CD4-positive, CD25-positive, alpha-beta regulatory T cell (primary cell): Measurements from ENCODE around the gene SDS. TPM values are rescaled to one million over a fixed set of nuclear protein-coding genes. Genes with fewer than 3 reads are reported as not detected.
A peak's percentile ranks its signal among the peaks of the same experiment; 100 is the strongest.

ENCODE experiments used
- ATAC-seq, 2 donors: fragments of 150-1000 bp; cut with Tn5 transposase; one replicate each; pipeline ENCODE4 v1.10.0; 2021; ENCODE audit warnings: low read depth in 2 of 2, moderate number of reproducible peaks in 2 of 2, moderate library complexity in 1 of 2
- DNase-seq, 3 donors: peaks; one replicate each; pipeline versions ENCODE4 v3.0.0 to v3.0.0-alpha.2; 2012 to 2022; ENCODE audit warnings: mixed read lengths in 1 of 3
- H3K27ac ChIP-seq: one replicate; pipeline ENCODE4 v1.7.0; 2013; ENCODE audit warnings: mild to moderate bottlenecking, low read length; ENCODE audit not compliant: insufficient read depth, poor library complexity, severe bottlenecking
- H3K27me3 ChIP-seq: one replicate; pipeline ENCODE4 v1.7.0; 2013; ENCODE audit warnings: low read length; ENCODE audit not compliant: control insufficient read depth, insufficient read depth
- H3K36me3 ChIP-seq: one replicate; pipeline ENCODE4 v1.7.0; 2013; ENCODE audit warnings: mild to moderate bottlenecking, low read length, moderate library complexity; ENCODE audit not compliant: control insufficient read depth, insufficient read depth
- H3K4me1 ChIP-seq: 2 replicates; pipeline ENCODE4 v1.7.0; 2013; ENCODE audit warnings: mild to moderate bottlenecking, low read length; ENCODE audit not compliant: insufficient read depth, control insufficient read depth, poor library complexity, severe bottlenecking
- H3K4me3 ChIP-seq: one replicate; pipeline ENCODE4 v1.7.0; 2013; ENCODE audit warnings: low read depth, mild to moderate bottlenecking, low read length, moderate library complexity
- H3K9me3 ChIP-seq, 2 experiments: 1 replicate in 1 of 2; 2 replicates in 1 of 2; pipeline ENCODE4 v1.7.0; 2013; ENCODE audit warnings: low read length in 2 of 2, mild to moderate bottlenecking in 1 of 2, moderate library complexity in 1 of 2; ENCODE audit not compliant: control insufficient read depth in 2 of 2
- H3K27ac Mint-ChIP-seq, 3 donors: one replicate each; pipeline ENCODE4 v1.8.0; 2020 to 2022; ENCODE audit warnings: mild to moderate bottlenecking in 3 of 3, mixed read lengths in 3 of 3, moderate library complexity in 2 of 3
- H3K27me3 Mint-ChIP-seq: one replicate; pipeline ENCODE4 v1.8.0; 2022; ENCODE audit warnings: mild to moderate bottlenecking, mixed read lengths
- H3K36me3 Mint-ChIP-seq: one replicate; pipeline ENCODE4 v1.8.0; 2020; ENCODE audit warnings: mixed read lengths
- H3K4me1 Mint-ChIP-seq, 4 donors: one replicate each; pipeline ENCODE4 v1.8.0; 2020 to 2022; ENCODE audit warnings: mixed read lengths in 4 of 4, mild to moderate bottlenecking in 1 of 4
- H3K4me3 Mint-ChIP-seq, 4 donors: one replicate each; pipeline ENCODE4 v1.8.0; 2020 to 2022; ENCODE audit warnings: mild to moderate bottlenecking in 4 of 4, mixed read lengths in 4 of 4, moderate library complexity in 3 of 4
- H3K9me3 Mint-ChIP-seq, 7 donors: one replicate each; pipeline ENCODE4 v1.8.0; 2020 to 2022; ENCODE audit warnings: mixed read lengths in 7 of 7, mild to moderate bottlenecking in 3 of 7, moderate library complexity in 2 of 7
- polyA plus RNA-seq, 4 donors: library from polyadenylated mRNA; unstranded; fragments of 300-500 nt; fragmentation: Illumina TruSeq; gene quantifications; one replicate each; pipeline ENCODE4 v1.2.3, GENCODE V29; 2021
- total RNA-seq: library from RNA; stranded (reverse); gene quantifications from one replicate; pipeline ENCODE4 v1.2.3, GENCODE V29; 2022

The SDS gene
- total and polyA plus RNA-seq, 5 donors from 2014 or later, result not detected

- Mint-ChIP-seq H3K4me3 (no peak overlapping the region), H3K27ac (peak overlapping the region in 1 of 3 donors; percentile 29)
These were observed 34.2 kb downstream of the SDS start for GRCh38 chr12:113369391-113369985.

GRCh38 chr12:113368331-113368730 is 35.4 kb downstream of the SDS start:
- Mint-ChIP-seq H3K36me3 (peaks cover 32% of the 10 kb centered on the region), H3K27me3 (no peaks in the 10 kb centered on the region), H3K9me3 (no peaks in the 10 kb centered on the region), H3K4me1 (peaks cover 5 to 10% (median 8%) of the 10 kb centered on the region in 4 donors), H3K4me3 (peak overlapping the region in 1 of 4 donors; percentile 27), H3K27ac (peak overlapping the region in 1 of 3 donors; percentile 72)
- ATAC-seq, result no peak
- H3K27me3 ChIP-seq, result no peaks in the 10 kb centered on the region
- H3K4me1 ChIP-seq, result no peaks in the 10 kb centered on the region
- DNase-seq, result no peak
- no peaks in the 10 kb centered on the region for H3K9me3 ChIP-seq
- no peak overlapping the region for H3K4me3 ChIP-seq
- no peak overlapping the region for H3K27ac ChIP-seq
- peaks cover 6% of the 10 kb centered on the region for H3K36me3 ChIP-seq

More at GRCh38 chr12:113369391-113369985, 34.2 kb downstream of the SDS start:
- no peaks in the 10 kb centered on the region for H3K9me3 ChIP-seq
- no peak for DNase-seq
- no peaks in the 10 kb centered on the region for H3K27me3 ChIP-seq
- Mint-ChIP-seq H3K4me1 (peaks cover 5 to 10% (median 6%) of the 10 kb centered on the region in 4 donors), H3K9me3 (no peaks in the 10 kb centered on the region), H3K27me3 (no peaks in the 10 kb centered on the region), H3K36me3 (peaks cover 36% of the 10 kb centered on the region)
- H3K36me3 ChIP-seq, result peaks cover 10% of the 10 kb centered on the region
- H3K4me3 ChIP-seq, result no peak overlapping the region
- no peaks in the 10 kb centered on the region for H3K4me1 ChIP-seq
- H3K27ac ChIP-seq, result no peak overlapping the region
- no peak for ATAC-seq

DNA sequence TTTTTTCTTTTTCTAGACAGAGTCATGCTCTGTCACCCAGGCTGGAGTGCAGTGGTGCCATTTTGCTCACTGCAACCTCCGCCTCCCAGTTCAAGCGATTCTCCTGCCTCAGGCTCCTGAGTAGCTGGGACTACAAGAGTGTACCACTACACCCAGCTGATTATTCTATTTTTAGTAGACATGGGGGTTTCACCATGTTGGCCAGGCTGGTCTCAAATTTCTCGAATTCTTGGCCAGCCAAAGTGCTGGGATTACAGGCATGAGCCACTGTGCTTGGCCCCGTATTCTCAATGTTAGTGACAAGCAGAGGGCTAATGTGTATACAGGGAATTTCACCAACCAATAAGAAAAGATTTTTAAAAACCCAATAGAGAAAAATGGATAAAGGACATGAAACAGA is 36.9 kb downstream of the SDS start:
- peak overlapping the region in 2 of 3 donors; percentile 31 to 49 for H3K27ac Mint-ChIP-seq
- no peak for ATAC-seq
- no peaks in the 10 kb centered on the region for H3K27me3 Mint-ChIP-seq

DNA sequence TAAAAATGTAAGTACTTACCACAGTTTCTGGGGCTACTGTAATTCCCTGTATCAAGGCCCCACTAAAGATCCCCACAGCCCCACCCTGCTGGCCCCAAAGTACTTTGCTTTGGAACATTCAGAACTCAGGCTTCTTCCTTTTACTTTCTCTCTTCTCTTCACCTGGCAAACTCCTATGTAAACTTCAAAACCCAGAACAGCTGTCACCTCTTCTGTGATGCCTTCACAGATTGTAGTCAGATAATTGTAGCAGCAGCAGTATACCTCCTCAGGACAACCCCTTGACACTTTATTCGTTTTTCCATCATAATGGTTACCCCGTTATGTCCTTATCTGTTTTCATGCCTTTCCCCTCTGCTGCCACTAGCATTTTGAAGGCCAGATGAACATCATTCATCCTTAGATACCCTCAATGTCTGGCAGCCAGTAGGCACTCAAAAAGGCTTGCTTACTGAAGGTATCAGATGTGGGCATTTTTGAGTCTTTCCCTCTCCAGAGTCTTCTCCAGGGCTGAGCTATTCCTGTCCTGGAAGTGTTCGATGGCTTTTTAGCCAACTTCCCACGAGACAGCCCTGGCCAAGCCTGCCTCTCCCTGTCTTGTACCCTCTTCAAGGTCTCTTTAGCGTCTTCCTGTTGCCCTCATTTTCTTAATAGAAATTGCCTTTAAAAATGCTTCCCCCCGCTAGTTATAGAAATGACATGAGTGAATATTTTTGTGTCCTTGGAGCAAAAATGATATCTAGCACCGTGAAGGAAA is 37.9 kb downstream of the SDS start:
- ATAC-seq (no peak), DNase-seq (no peak)
- Histone ChIP-seq H3K36me3 (peaks cover 3% of the 10 kb centered on the region), H3K27ac (no peak overlapping the region), H3K4me3 (no peak overlapping the region), H3K4me1 (no peaks in the 10 kb centered on the region), H3K9me3 (no peaks in the 10 kb centered on the region), H3K27me3 (no peaks in the 10 kb centered on the region)
- H3K27ac Mint-ChIP-seq, result peak overlapping the region in 1 of 3 donors; percentile 93
- H3K9me3 Mint-ChIP-seq, result no peaks in the 10 kb centered on the region
- no peaks in the 10 kb centered on the region for H3K27me3 Mint-ChIP-seq
- H3K4me1 Mint-ChIP-seq, result peaks cover 7 to 12% (median 10%) of the 10 kb centered on the region in 4 donors
- peak overlapping the region in 1 of 4 donors; percentile 47 for H3K4me3 Mint-ChIP-seq
- H3K36me3 Mint-ChIP-seq, result peaks cover 28% of the 10 kb centered on the region

More for the DNA sequence above, 36.9 kb downstream of the SDS start:
- Mint-ChIP-seq H3K4me3 (no peak overlapping the region), H3K36me3 (peaks cover 30% of the 10 kb centered on the region), H3K4me1 (peaks cover 6 to 10% (median 8%) of the 10 kb centered on the region in 4 donors), H3K9me3 (no peaks in the 10 kb centered on the region)
- no peak for DNase-seq
- H3K27ac ChIP-seq, result no peak overlapping the region
- H3K4me1 ChIP-seq, result no peaks in the 10 kb centered on the region
- H3K9me3 ChIP-seq, result no peaks in the 10 kb centered on the region
- H3K4me3 ChIP-seq, result no peak overlapping the region
- no peaks in the 10 kb centered on the region for H3K27me3 ChIP-seq
- peaks cover 3% of the 10 kb centered on the region for H3K36me3 ChIP-seq

DNA sequence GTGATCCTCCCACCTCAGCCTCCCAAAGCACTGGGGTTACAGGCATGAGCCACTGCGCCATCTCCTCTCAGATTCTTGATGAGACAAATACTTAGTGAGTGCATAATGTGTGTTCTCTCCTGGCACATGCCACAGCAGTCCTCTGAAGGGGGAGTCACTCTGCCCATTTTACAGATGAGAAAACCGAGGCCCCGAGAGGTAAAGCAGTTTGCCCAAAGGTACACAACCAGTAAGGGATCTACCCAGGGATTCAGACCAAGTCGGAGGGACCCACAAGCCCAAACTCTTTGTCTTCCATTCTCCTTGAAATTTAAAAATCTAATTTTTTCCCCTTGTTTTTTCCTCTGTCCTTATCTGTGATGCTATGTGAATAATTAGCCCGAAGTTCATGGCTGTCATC is 39.0 kb downstream of the SDS start:
- Mint-ChIP-seq H3K27me3 (no peaks in the 10 kb centered on the region), H3K27ac (peak overlapping the region in 1 of 3 donors; percentile 16), H3K4me3 (peak overlapping the region in 2 of 4 donors; percentile 7 to 8), H3K9me3 (no peaks in the 10 kb centered on the region), H3K36me3 (peaks cover 25% of the 10 kb centered on the region), H3K4me1 (peaks cover 6 to 20% (median 12%) of the 10 kb centered on the region in 4 donors)
- H3K27ac ChIP-seq, result no peak overlapping the region
- no peaks in the 10 kb centered on the region for H3K9me3 ChIP-seq
- peaks cover 3% of the 10 kb centered on the region for H3K36me3 ChIP-seq
- no peak for DNase-seq
- H3K27me3 ChIP-seq, result no peaks in the 10 kb centered on the region
- no peak for ATAC-seq
- no peak overlapping the region for H3K4me3 ChIP-seq
- peaks cover 3% of the 10 kb centered on the region for H3K4me1 ChIP-seq

- ATAC-seq (no peak), DNase-seq (no peak)
- Mint-ChIP-seq H3K4me1 (peaks cover 9 to 28% (median 18%) of the 10 kb centered on the region in 4 donors), H3K36me3 (peaks cover 18% of the 10 kb centered on the region), H3K27me3 (no peaks in the 10 kb centered on the region), H3K4me3 (peak overlapping the region in 1 of 4 donors; percentile 70), H3K27ac (peak overlapping the region in 1 of 3 donors; percentile 93), H3K9me3 (no peaks in the 10 kb centered on the region)
- Histone ChIP-seq H3K27ac (peak overlapping the region; percentile 5), H3K36me3 (no peaks in the 10 kb centered on the region), H3K4me3 (no peak overlapping the region), H3K27me3 (no peaks in the 10 kb centered on the region), H3K4me1 (peaks cover 20% of the 10 kb centered on the region), H3K9me3 (no peaks in the 10 kb centered on the region)
These were observed 41.9 kb downstream of the SDS start for GRCh38 chr12:113361574-113362370.

GRCh38 chr12:113359939-113360748 is 43.5 kb downstream of the SDS start:
- no peaks in the 10 kb centered on the region for H3K27me3 Mint-ChIP-seq
- ATAC-seq (no peak), DNase-seq (no peak)
- peak overlapping the region in 2 of 3 donors; percentile 20 to 91 for H3K27ac Mint-ChIP-seq
- Histone ChIP-seq H3K4me3 (no peak overlapping the region), H3K9me3 (no peaks in the 10 kb centered on the region), H3K36me3 (no peaks in the 10 kb centered on the region), H3K27me3 (no peaks in the 10 kb centered on the region), H3K27ac (no peak overlapping the region), H3K4me1 (peaks cover 20% of the 10 kb centered on the region)
- peaks cover 10% of the 10 kb centered on the region for H3K36me3 Mint-ChIP-seq
- H3K9me3 Mint-ChIP-seq, result no peaks in the 10 kb centered on the region
- peaks cover 5 to 28% (median 14%) of the 10 kb centered on the region in 4 donors for H3K4me1 Mint-ChIP-seq
- H3K4me3 Mint-ChIP-seq, result peak overlapping the region; percentile 86 to 94 (median 88)
